CD14-positive monocyte (primary cell): ENCODE results near the gene AHSP. TPM values are rescaled to one million over a fixed set of nuclear protein-coding genes. Genes with fewer than 3 reads are reported as not detected.
"Not testable (repeated sequence)": the region's sequence is repeated elsewhere in the genome, so short reads cannot be mapped to it uniquely, and the experiment has no call there.

ENCODE experiments used
- DNase-seq, 3 donors: peaks; one replicate each; pipeline ENCODE4 v3.0.0-alpha.2; 2011 to 2022
- H2AFZ ChIP-seq: 2 replicates; pipeline ENCODE4 v1.6.0; 2012; ENCODE audit warnings: mild to moderate bottlenecking, low read depth, low read length, inconsistent platforms; ENCODE audit not compliant: insufficient read depth, poor library complexity, severe bottlenecking
- H3K27ac ChIP-seq, 2 donors: 1 replicate in 1 of 2; 2 replicates in 1 of 2; pipeline ENCODE4 v1.5.1; 2012 to 2013; ENCODE audit warnings: low read length in 2 of 2, control low read depth in 1 of 2, inconsistent platforms in 1 of 2, low read depth in 1 of 2, mild to moderate bottlenecking in 1 of 2
- H3K27me3 ChIP-seq, 2 donors: one replicate each; pipeline versions ENCODE4 v1.6.0 to v1.6.1; 2011 to 2013; ENCODE audit warnings: low read length in 2 of 2; ENCODE audit not compliant: control insufficient read depth in 2 of 2, insufficient read depth in 2 of 2
- H3K36me3 ChIP-seq, 2 donors: replicated peaks in 1 of 2; 1 replicate in 1 of 2; 2 replicates in 1 of 2; pipeline versions ENCODE4 v1.5.1 to v1.6.1; 2012 to 2013; ENCODE audit warnings: low read length in 2 of 2, control low read depth in 1 of 2, inconsistent platforms in 1 of 2, mild to moderate bottlenecking in 1 of 2; ENCODE audit not compliant: insufficient read depth in 2 of 2, control insufficient read depth in 1 of 2
- H3K4me1 ChIP-seq, 2 donors: 1 replicate in 1 of 2; 2 replicates in 1 of 2; pipeline versions ENCODE4 v1.5.1 to v1.6.1; 2012 to 2013; ENCODE audit warnings: low read length in 2 of 2, control low read depth in 1 of 2, inconsistent platforms in 1 of 2, mild to moderate bottlenecking in 1 of 2, moderate library complexity in 1 of 2; ENCODE audit not compliant: insufficient read depth in 2 of 2, control insufficient read depth in 1 of 2
- H3K4me2 ChIP-seq: replicated peaks from 2 replicates; pipeline ENCODE3; 2012; ENCODE audit warnings: low read length, moderate library complexity, mild to moderate bottlenecking; ENCODE audit not compliant: poor library complexity, severe bottlenecking; ENCODE audit errors: extremely low read depth
- H3K4me3 ChIP-seq, 3 experiments: fragments of 200-600 bp in 1 of 3; sonication (generic) in 1 of 3; replicated peaks in 1 of 3; 1 replicate in 2 of 3; 2 replicates in 1 of 3; pipeline ENCODE4 v1.5.1; 2011 to 2013; ENCODE audit warnings: low read length in 3 of 3, mild to moderate bottlenecking in 3 of 3, control low read depth in 2 of 3, low read depth in 2 of 3, inconsistent platforms in 1 of 3, moderate library complexity in 1 of 3
- H3K79me2 ChIP-seq: 2 replicates; pipeline ENCODE4 v1.6.0; 2012; ENCODE audit warnings: mild to moderate bottlenecking, control low read depth, inconsistent platforms, low read length, moderate library complexity; ENCODE audit not compliant: insufficient read depth
- H3K9ac ChIP-seq: 2 replicates; pipeline ENCODE4 v1.6.0; 2017; ENCODE audit warnings: low read length, mild to moderate bottlenecking; ENCODE audit not compliant: insufficient read depth, poor library complexity, severe bottlenecking
- H3K9me3 ChIP-seq, 2 donors: replicated peaks in 1 of 2; 1 replicate in 1 of 2; 2 replicates in 1 of 2; pipeline versions ENCODE4 v1.5.1 to v1.6.1; 2012 to 2013; ENCODE audit warnings: low read length in 2 of 2, control low read depth in 1 of 2; ENCODE audit not compliant: control insufficient read depth in 1 of 2, insufficient read depth in 1 of 2
- H4K20me1 ChIP-seq: 2 replicates; pipeline ENCODE4 v1.6.0; 2012; ENCODE audit warnings: mild to moderate bottlenecking, low read length, control low read depth, moderate library complexity; ENCODE audit not compliant: insufficient read depth
- H3K27ac Mint-ChIP-seq, 7 donors: one replicate each; pipeline ENCODE4 v1.8.0; 2020; ENCODE audit warnings: mild to moderate bottlenecking in 7 of 7, mixed read lengths in 7 of 7, moderate library complexity in 6 of 7, inconsistent platforms in 2 of 7
- H3K27me3 Mint-ChIP-seq, 3 donors: one replicate each; pipeline ENCODE4 v1.8.0; 2021 to 2022; ENCODE audit warnings: low read depth in 3 of 3, mild to moderate bottlenecking in 3 of 3, mixed read lengths in 3 of 3, moderate library complexity in 3 of 3, inconsistent platforms in 1 of 3
- H3K36me3 Mint-ChIP-seq, 2 donors: one replicate each; pipeline ENCODE4 v1.8.0; 2020; ENCODE audit warnings: mixed read lengths in 2 of 2, inconsistent platforms in 1 of 2, mild to moderate bottlenecking in 1 of 2
- H3K4me1 Mint-ChIP-seq: one replicate; pipeline ENCODE4 v1.8.0; 2020; ENCODE audit warnings: mild to moderate bottlenecking, mixed read lengths
- H3K4me3 Mint-ChIP-seq, 2 donors: one replicate each; pipeline ENCODE4 v1.8.0; 2020; ENCODE audit warnings: mild to moderate bottlenecking in 2 of 2, mixed read lengths in 2 of 2, moderate library complexity in 1 of 2
- H3K9me3 Mint-ChIP-seq, 7 donors: one replicate each; pipeline ENCODE4 v1.8.0; 2020 to 2022; ENCODE audit warnings: mixed read lengths in 7 of 7, mild to moderate bottlenecking in 6 of 7, moderate library complexity in 6 of 7, inconsistent platforms in 2 of 7
- CTCF ChIP-seq: fragments of 200-600 bp; IDR thresholded peaks from one replicate; pipeline ENCODE4 v1.8.0; 2022; ENCODE audit warnings: antibody characterized with exemption, mild to moderate bottlenecking
- WGBS: methylation state at CpG from one replicate; pipeline ENCODE4 v1.1.5; 2013; ENCODE audit warnings: missing lambda C conversion rate; ENCODE audit not compliant: insufficient coverage; 5-methylcytosine and 5-hydroxymethylcytosine counted together
- intact Hi-C, 2 donors: fragments of 100-400 bp; cut with micrococcal nuclease; formaldehyde crosslinking; loops; one replicate each; pipeline versions ENCODE4 v1.15.0 to v1.15.1; 2023
- polyA plus RNA-seq, 3 donors: library from polyadenylated mRNA; depleted of rRNA in 1 of 3; unstranded in 2 of 3; stranded (reverse) in 1 of 3; fragments of 300-500 nt in 2 of 3; fragments of >200 nt in 1 of 3; fragmentation: Illumina TruSeq in 2 of 3; gene quantifications; 1 replicate in 2 of 3; 2 replicates in 1 of 3; pipeline ENCODE4 v1.2.3, GENCODE V29; 2012 to 2021

Gene AHSP
- polyA plus RNA-seq, 3 donors, result 0.84 TPM; not detected in 2

GRCh38 chr16:31537362-31538242 is 9.9 kb downstream of the AHSP start:
- Histone ChIP-seq H3K79me2 (no peaks in the 10 kb centered on the region), H3K4me3 (peak overlapping the region in 1 of 3 experiments; percentile 58), H3K4me1 (peaks cover 0 to 7% of the 10 kb centered on the region in 2 donors), H2AFZ (peak overlapping the region; percentile 57), H3K9me3 (peaks cover 16 to 18% of the 10 kb centered on the region in 2 donors), H3K36me3 (no peaks in the 10 kb centered on the region), H3K27ac (no peak overlapping the region), H3K27me3 (peaks cover 29 to 49% of the 10 kb centered on the region in 2 donors), H4K20me1 (no peaks in the 10 kb centered on the region), H3K4me2 (peak overlapping the region; percentile 68), H3K9ac (peak overlapping the region; percentile 21)
- DNase-seq, result no peak
- peaks cover 45 to 52% (median 45%) of the 10 kb centered on the region in 3 donors for H3K27me3 Mint-ChIP-seq
- intact Hi-C loops, result loop anchor here in 1 of 2 donors (10.0 kb wide), 1 partner anchor 147 kb away; no protein-coding TSS in a partner anchor
- peaks cover 0 to 5% of the 10 kb centered on the region in 2 donors for H3K36me3 Mint-ChIP-seq
- H3K27ac Mint-ChIP-seq, result no peak overlapping the region
- no peak for TF ChIP-seq CTCF
- WGBS, result 7% methylated on average over 49 of the region's 57 CpGs
- H3K4me1 Mint-ChIP-seq, result peaks cover 5% of the 10 kb centered on the region
- H3K9me3 Mint-ChIP-seq, result peaks cover 11 to 42% (median 35%) of the 10 kb centered on the region in 7 donors
- H3K4me3 Mint-ChIP-seq, result peak overlapping the region; percentile 61 to 74

GRCh38 chr16:31538243-31538598 is 10.5 kb downstream of the AHSP start:
- no CpG with 5 or more reads among the region's 7 CpGs for WGBS

GRCh38 chr16:31539762-31540161 is 12.1 kb downstream of the AHSP start:
- H3K27ac Mint-ChIP-seq, H3K27ac ChIP-seq, H3K4me1 Mint-ChIP-seq, H3K9ac ChIP-seq, H3K4me3 ChIP-seq, H3K79me2 ChIP-seq, H3K4me3 Mint-ChIP-seq, H4K20me1 ChIP-seq, H3K4me1 ChIP-seq, H3K36me3 ChIP-seq, DNase-seq, H3K4me2 ChIP-seq, H2AFZ ChIP-seq, H3K36me3 Mint-ChIP-seq: not testable (repeated sequence)
- peaks cover 13 to 54% (median 39%) of the 10 kb centered on the region in 7 donors for H3K9me3 Mint-ChIP-seq
- Histone ChIP-seq H3K27me3 (peaks cover 29 to 44% of the 10 kb centered on the region in 2 donors), H3K9me3 (peaks cover 16 to 24% of the 10 kb centered on the region in 2 donors)
- intact Hi-C loops, result loop anchor here in 1 of 2 donors (10.0 kb wide), 1 partner anchor 145 kb away; no protein-coding TSS in a partner anchor
- peaks cover 41 to 49% (median 43%) of the 10 kb centered on the region in 3 donors for H3K27me3 Mint-ChIP-seq
- no CpG with 5 or more reads among the region's 4 CpGs for WGBS

More at GRCh38 chr16:31538243-31538598, 10.5 kb downstream of the AHSP start:
- H2AFZ ChIP-seq, H3K4me1 ChIP-seq, DNase-seq, H3K36me3 ChIP-seq, H4K20me1 ChIP-seq, H3K27ac ChIP-seq, H3K36me3 Mint-ChIP-seq, H3K27ac Mint-ChIP-seq, H3K4me2 ChIP-seq, H3K9ac ChIP-seq, H3K4me1 Mint-ChIP-seq, H3K79me2 ChIP-seq, H3K4me3 ChIP-seq: not testable (repeated sequence)
- Mint-ChIP-seq H3K9me3 (peaks cover 13 to 49% (median 38%) of the 10 kb centered on the region in 7 donors), H3K27me3 (peaks cover 44 to 52% (median 45%) of the 10 kb centered on the region in 3 donors), H3K4me3 (peak overlapping the region in 1 of 2 donors; percentile 74)
- peaks cover 16 to 21% of the 10 kb centered on the region in 2 donors for H3K9me3 ChIP-seq
- H3K27me3 ChIP-seq, result peaks cover 29 to 49% of the 10 kb centered on the region in 2 donors
- intact Hi-C loops, result loop anchor here in 1 of 2 donors (10.0 kb wide), 1 partner anchor 147 kb away; no protein-coding TSS in a partner anchor
